Upper lobe of left lung (tissue), 4 donors: ENCODE measurements around the gene SPATA31C2.

Experiments used
- CTCF ChIP-seq, 6 experiments: fragments of 450-650 bp in 4 of 6; fragments of 200-600 bp in 2 of 6; sonication (generic) in 2 of 6; IDR thresholded peaks; one replicate each; pipeline ENCODE4 v1.5.1; 2016 to 2019; ENCODE audit warnings: antibody characterized with exemption in 6 of 6
- EP300 ChIP-seq, 4 donors: sonication (generic); formaldehyde crosslinking; IDR thresholded peaks; one replicate each; pipeline ENCODE4 v1.5.1; 2017; ENCODE audit warnings: antibody characterized with exemption in 4 of 4, control low read depth in 2 of 4
- POLR2A ChIP-seq, 4 donors: fragments of 450-650 bp; IDR thresholded peaks; one replicate each; pipeline ENCODE4 v1.5.1; 2016 to 2017; ENCODE audit warnings: antibody characterized with exemption in 4 of 4, mild to moderate bottlenecking in 2 of 4
- POLR2AphosphoS5 ChIP-seq, 2 donors: sonication (generic); formaldehyde crosslinking; IDR thresholded peaks; one replicate each; pipeline ENCODE4 v1.5.1; 2017; ENCODE audit warnings: antibody characterized with exemption in 2 of 2

DNA sequence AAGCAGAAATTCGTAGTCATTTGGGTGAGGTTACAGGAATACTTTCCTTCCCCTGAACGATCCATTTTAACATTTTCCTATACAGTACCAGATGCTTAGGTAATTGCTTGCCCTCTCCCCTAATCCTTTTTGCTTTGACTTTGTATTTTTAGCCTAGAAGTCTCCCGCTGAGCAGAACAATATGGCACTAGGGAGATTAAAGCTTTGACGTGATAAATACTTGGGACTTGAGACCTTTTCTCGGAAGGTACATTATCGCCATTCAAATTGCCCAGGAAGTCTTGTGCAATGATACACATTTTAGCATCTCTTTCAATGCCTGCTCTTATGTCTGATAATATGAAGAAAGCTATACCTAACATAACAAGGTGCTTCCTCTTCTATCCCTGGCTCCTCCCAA lies 22.9 kb upstream of the SPATA31C2 start:
- TF ChIP-seq CTCF (IDR thresholded peaks at IDR 0.05) (no peak), POLR2A (IDR thresholded peaks at IDR 0.05) (no peak), POLR2AphosphoS5 (IDR thresholded peaks at IDR 0.05) (no peak), EP300 (IDR thresholded peaks at IDR 0.05) (no peak)
